OCI-LY3 (cell line): ENCODE measurements around the gene ARSD.

Experiments
- H2AFZ ChIP-seq: fragments of 200-600, 300-600 bp; shearing (Covaris generic); 2 replicates; pipeline ENCODE4 v1.6.0; 2014; ENCODE audit warnings: antibody characterized with exemption, low read depth, low read length
- H3K27ac ChIP-seq: fragments of 200-600, 300-600 bp; sonication (generic); 2 replicates; pipeline ENCODE4 v1.5.1; 2014; ENCODE audit warnings: mild to moderate bottlenecking, low read length, moderate library complexity, mixed read lengths
- H3K27me3 ChIP-seq: fragments of 200-600, 300-600 bp; sonication (generic); 2 replicates; pipeline ENCODE4 v1.6.1; 2014; ENCODE audit warnings: low read depth, low read length, mixed read lengths
- H3K36me3 ChIP-seq: fragments of 200-600, 300-600 bp; sonication (generic); replicated peaks from 2 replicates; pipeline ENCODE3; 2014; ENCODE audit warnings: low read depth, low read length, mixed read lengths
- H3K4me1 ChIP-seq: fragments of 300-600, 200-600 bp; sonication (generic); 2 replicates; pipeline ENCODE4 v1.6.1; 2014; ENCODE audit warnings: low read length, mixed read lengths
- H3K4me2 ChIP-seq: fragments of 200-600, 300-600 bp; sonication (generic); 2 replicates; pipeline ENCODE4 v1.6.1; 2014; ENCODE audit warnings: low read length, mixed read lengths
- H3K4me3 ChIP-seq: fragments of 300-600, 200-600 bp; sonication (generic); 2 replicates; pipeline ENCODE4 v1.5.1; 2014; ENCODE audit warnings: antibody characterized with exemption, mild to moderate bottlenecking, low read length, moderate library complexity
- H3K79me2 ChIP-seq: fragments of 300-600, 200-600 bp; shearing (Covaris generic); 2 replicates; pipeline ENCODE4 v1.6.1; 2014; ENCODE audit warnings: mild to moderate bottlenecking, low read length, mixed read lengths
- H3K9ac ChIP-seq: fragments of 300-600, 200-600 bp; shearing (Covaris generic); 2 replicates; pipeline ENCODE4 v1.6.0; 2014; ENCODE audit warnings: mild to moderate bottlenecking, low read length, moderate library complexity
- H3K9me3 ChIP-seq: fragments of 200-600, 300-600 bp; shearing (Covaris generic); 2 replicates; pipeline ENCODE4 v1.6.1; 2014; ENCODE audit warnings: low read length, mixed read lengths; ENCODE audit not compliant: insufficient read depth
- H4K20me1 ChIP-seq: fragments of 200-600, 300-600 bp; sonication (generic); 2 replicates; pipeline ENCODE4 v1.6.1; 2016; ENCODE audit warnings: low read length, mixed read lengths; ENCODE audit not compliant: insufficient read depth
- EZH2phosphoT487 ChIP-seq: fragments of 200-600 bp; shearing (Covaris generic); IDR thresholded peaks from 2 replicates; pipeline ENCODE4 v1.6.1; 2018; ENCODE audit warnings: antibody characterized with exemption, mixed run types, low read depth
- TF ChIP-seq, protein P1 (sequence below): fragments of 200-600, 300-600 bp; sonication (generic); IDR thresholded peaks from 2 replicates; pipeline ENCODE4 v1.5.1; 2014; ENCODE audit warnings: antibody characterized with exemption, low read length, low read depth

Gene ARSD

DNA sequence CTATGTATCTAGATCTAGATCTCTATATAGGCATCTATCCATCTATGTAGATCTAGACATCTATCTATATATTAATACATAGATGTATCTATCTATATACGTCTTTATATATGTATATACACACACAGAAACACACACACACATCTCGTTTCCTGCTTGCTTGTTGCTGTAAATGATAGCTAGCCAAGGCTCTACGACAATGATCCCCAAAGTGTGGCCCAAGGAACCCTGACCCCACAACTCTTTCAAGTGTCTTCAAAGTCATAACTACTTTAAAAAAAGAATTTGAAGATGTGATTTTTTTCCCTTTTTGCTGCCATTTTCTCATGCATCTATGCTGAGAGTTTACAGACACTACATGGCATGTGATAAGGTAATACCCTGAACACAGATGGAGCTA lies 71.6 kb downstream of the ARSD start:
- Histone ChIP-seq H3K4me3 (no peak overlapping the region), H4K20me1 (no peaks in the 10 kb centered on the region), H2AFZ (no peak overlapping the region), H3K36me3 (no peaks in the 10 kb centered on the region), H3K4me2 (no peak overlapping the region), H3K27ac (no peak overlapping the region), H3K4me1 (no peaks in the 10 kb centered on the region), H3K27me3 (no peaks in the 10 kb centered on the region), H3K9ac (no peak overlapping the region), H3K79me2 (no peaks in the 10 kb centered on the region), H3K9me3 (no peaks in the 10 kb centered on the region)
- no peak for TF ChIP-seq EZH2phosphoT487
- TF ChIP-seq, protein P1, sequence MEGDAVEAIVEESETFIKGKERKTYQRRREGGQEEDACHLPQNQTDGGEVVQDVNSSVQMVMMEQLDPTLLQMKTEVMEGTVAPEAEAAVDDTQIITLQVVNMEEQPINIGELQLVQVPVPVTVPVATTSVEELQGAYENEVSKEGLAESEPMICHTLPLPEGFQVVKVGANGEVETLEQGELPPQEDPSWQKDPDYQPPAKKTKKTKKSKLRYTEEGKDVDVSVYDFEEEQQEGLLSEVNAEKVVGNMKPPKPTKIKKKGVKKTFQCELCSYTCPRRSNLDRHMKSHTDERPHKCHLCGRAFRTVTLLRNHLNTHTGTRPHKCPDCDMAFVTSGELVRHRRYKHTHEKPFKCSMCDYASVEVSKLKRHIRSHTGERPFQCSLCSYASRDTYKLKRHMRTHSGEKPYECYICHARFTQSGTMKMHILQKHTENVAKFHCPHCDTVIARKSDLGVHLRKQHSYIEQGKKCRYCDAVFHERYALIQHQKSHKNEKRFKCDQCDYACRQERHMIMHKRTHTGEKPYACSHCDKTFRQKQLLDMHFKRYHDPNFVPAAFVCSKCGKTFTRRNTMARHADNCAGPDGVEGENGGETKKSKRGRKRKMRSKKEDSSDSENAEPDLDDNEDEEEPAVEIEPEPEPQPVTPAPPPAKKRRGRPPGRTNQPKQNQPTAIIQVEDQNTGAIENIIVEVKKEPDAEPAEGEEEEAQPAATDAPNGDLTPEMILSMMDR, result no peak

DNA sequence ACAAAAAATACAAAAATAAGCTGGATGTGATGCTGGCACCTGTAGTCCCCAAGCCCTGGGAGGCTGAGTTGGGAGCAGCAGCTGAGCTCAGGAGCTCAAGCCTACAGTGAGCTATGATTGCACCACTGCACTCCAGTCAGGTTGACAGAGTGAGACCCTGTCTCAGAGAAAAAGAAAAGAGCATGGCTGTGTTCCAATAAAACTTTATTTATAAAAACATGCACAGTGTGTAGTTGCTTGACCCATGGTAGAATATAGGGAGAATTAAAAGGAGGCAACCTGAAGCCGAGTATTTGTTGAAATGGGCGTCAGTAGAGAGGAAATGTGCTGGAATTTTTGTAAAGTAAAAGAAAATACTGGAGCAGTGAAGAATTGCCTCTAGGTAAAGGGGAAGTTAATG lies 73.4 kb downstream of the ARSD start:
- Histone ChIP-seq H3K27ac (no peak overlapping the region), H3K79me2 (no peaks in the 10 kb centered on the region), H3K36me3 (no peaks in the 10 kb centered on the region), H3K4me1 (no peaks in the 10 kb centered on the region), H3K4me3 (no peak overlapping the region), H3K9me3 (no peaks in the 10 kb centered on the region), H3K27me3 (no peaks in the 10 kb centered on the region), H3K4me2 (no peak overlapping the region), H3K9ac (no peak overlapping the region), H4K20me1 (no peaks in the 10 kb centered on the region), H2AFZ (no peak overlapping the region)
- TF ChIP-seq, protein P1, result no peak
- TF ChIP-seq EZH2phosphoT487, result no peak

DNA sequence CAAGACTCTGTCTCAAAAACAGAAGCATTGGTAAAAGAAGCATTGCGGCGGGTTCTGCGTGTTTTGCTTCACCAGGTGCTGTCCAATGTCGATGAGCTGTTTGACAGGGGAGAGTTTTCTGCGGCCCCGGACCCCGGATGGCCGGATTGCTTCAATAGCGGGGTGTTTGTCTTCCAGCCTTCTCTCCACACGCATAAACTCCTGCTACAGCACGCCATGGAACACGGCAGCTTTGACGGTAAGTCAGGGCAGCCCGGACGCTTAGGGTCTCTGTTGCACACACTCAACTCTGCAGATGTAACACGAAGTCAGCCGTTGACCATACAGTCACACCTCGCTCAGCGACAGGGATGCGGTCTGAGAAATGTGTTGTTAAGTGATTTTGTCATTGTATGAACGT lies 74.2 kb downstream of the ARSD start:
- no peaks in the 10 kb centered on the region for H4K20me1 ChIP-seq
- H3K4me2 ChIP-seq, result no peak overlapping the region
- H3K4me3 ChIP-seq, result no peak overlapping the region
- no peaks in the 10 kb centered on the region for H3K4me1 ChIP-seq
- no peaks in the 10 kb centered on the region for H3K27me3 ChIP-seq
- no peak for TF ChIP-seq EZH2phosphoT487
- TF ChIP-seq, protein P1, result no peak
- H2AFZ ChIP-seq, result no peak overlapping the region
- no peaks in the 10 kb centered on the region for H3K36me3 ChIP-seq
- no peaks in the 10 kb centered on the region for H3K9me3 ChIP-seq
- H3K9ac ChIP-seq, result no peak overlapping the region
- no peak overlapping the region for H3K27ac ChIP-seq
- H3K79me2 ChIP-seq, result no peaks in the 10 kb centered on the region
